Erythroblast (primary cell): ENCODE data around the gene DLEC1.

Experiments used
- GATA1 ChIP-seq: IDR thresholded peaks from 2 replicates; pipeline ENCODE4 v1.6.1; 2011; ENCODE audit warnings: low read depth, mild to moderate bottlenecking, control low read depth, low read length, moderate library complexity
- POLR2A ChIP-seq: IDR thresholded peaks from 2 replicates; pipeline ENCODE4 v1.6.1; 2011; ENCODE audit warnings: mild to moderate bottlenecking, low read length

DNA sequence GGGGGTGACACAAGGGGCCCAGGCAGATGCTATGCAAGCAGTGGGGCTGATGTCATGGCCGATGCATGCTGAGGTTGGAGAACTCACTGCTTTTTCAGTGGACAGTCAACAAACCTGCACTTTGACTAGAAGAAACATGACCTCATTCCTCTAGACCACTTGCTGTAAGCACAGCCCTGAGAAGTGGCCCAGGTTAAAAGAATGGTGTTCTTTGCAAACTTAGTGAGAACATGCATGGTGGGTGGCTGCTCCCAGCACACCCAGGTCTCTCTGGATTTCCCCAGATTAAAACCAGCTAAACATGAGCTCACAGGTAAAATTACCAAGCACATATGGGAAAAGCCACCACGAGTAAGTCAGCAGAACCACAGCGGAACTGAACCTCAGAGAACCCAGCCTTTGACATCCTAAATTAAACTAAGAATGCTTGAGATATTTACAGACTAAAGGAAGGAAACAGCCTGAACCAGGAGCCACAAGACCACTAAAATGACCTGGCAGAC, 15.5 kb downstream of the DLEC1 start:
- TF ChIP-seq POLR2A = no peak
- no peak for TF ChIP-seq GATA1
